GM20000 (cell line): Measurements from ENCODE around the gene HOXB4.
A peak's percentile ranks its signal among the peaks of the same experiment; 100 is the strongest.

Experiments
- DNase-seq: peaks from one replicate; pipeline ENCODE4 v3.0.0; 2012; ENCODE audit warnings: low spot score
- CTCF ChIP-seq: IDR thresholded peaks from 2 replicates; pipeline ENCODE4 v1.5.1; 2012; ENCODE audit warnings: mild to moderate bottlenecking, control low read depth; ENCODE audit errors: extremely low read depth, missing control alignments

The HOXB4 gene

GRCh38 chr17:48623583-48623982 lies 45.4 kb upstream of the HOXB4 start:
- TF ChIP-seq CTCF, result no peak
- no peak for DNase-seq

GRCh38 chr17:48622857-48623256 lies 44.7 kb upstream of the HOXB4 start:
- no peak for DNase-seq
- no peak for TF ChIP-seq CTCF

GRCh38 chr17:48621410-48622392 lies 43.6 kb upstream of the HOXB4 start:
- no peak for DNase-seq
- no peak for TF ChIP-seq CTCF

- no peak for TF ChIP-seq CTCF
- DNase-seq, result no peak
Observed at GRCh38 chr17:48620461-48621139, 42.5 kb upstream of the HOXB4 start.

GRCh38 chr17:48619826-48620449 lies 41.8 kb upstream of the HOXB4 start:
- TF ChIP-seq CTCF, result no peak

GRCh38 chr17:48618256-48618896 lies 40.2 kb upstream of the HOXB4 start:
- peak; percentile 95 for DNase-seq
- peak; percentile 90 for TF ChIP-seq CTCF

More at GRCh38 chr17:48619826-48620449, 41.8 kb upstream of the HOXB4 start:
- no peak for DNase-seq
